ENCODE measurements around the gene KIR3DL3. TPM values are rescaled to one million over a fixed set of nuclear protein-coding genes. Genes with fewer than 3 reads are reported as not detected.
"Not testable (repeated sequence)": the region's sequence is repeated elsewhere in the genome, so short reads cannot be mapped to it uniquely, and the experiment has no call there.

The KIR3DL3 gene
- total and polyA plus RNA-seq, 2 donors = not detected

- no peaks in the 10 kb centered on the region for H3K4me1 ChIP-seq (ENCODE audit: insufficient read depth)
- H3K4me3 ChIP-seq (ENCODE audit: low read depth, low read length) = no peak overlapping the region
- H3K36me3 ChIP-seq (ENCODE audit: insufficient read depth) = no peaks in the 10 kb centered on the region
- 90% methylated on average over 7 of the region's 7 CpGs for WGBS
- H3K27ac ChIP-seq (ENCODE audit: low read depth) = no peak overlapping the region
- DNase-seq (ENCODE audit: extremely low spot score) = no peak
Measured at GRCh38 chr19:54708781-54709180, 15.5 kb upstream of the KIR3DL3 start.

DNA sequence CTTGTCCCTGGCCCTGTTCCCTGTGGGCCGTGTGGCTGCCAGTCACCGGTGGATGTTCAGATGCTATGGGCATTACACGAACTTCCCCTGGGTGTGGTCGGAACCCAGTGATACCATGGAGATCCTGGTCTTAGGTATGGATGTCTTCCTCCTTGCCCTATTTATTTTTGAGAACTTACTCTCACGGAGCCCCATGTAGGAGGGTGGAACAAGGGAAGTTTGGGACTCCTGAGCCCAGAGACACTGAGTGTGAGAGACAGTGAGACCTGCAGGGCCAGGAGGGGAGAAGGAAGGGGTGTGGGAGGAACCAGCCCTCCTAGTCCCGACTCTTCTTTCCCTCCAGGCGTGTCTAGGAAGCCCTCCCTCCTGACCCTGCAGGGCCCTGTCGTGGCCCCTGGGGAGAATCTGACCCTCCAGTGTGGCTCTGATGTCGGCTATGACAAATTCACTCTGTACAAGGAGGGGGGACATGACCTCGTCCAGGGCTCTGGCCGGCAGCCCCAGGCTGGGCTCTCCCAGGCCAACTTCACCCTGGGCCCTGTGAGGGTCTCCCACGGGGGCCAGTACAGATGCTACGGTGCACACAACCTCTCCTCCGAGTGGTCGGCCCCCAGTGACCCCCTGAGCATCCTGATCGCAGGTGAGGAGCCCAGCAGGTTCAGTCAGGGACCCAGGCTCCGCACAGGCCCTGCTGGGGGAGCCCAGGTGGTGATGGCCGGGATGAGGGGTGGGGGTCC, 14.9 kb upstream of the KIR3DL3 start:
- no peak for DNase-seq (ENCODE audit: extremely low spot score)
- 74% methylated on average over 18 of the region's 18 CpGs for WGBS
- Histone ChIP-seq H3K4me1 (ENCODE audit: insufficient read depth) (no peaks in the 10 kb centered on the region), H3K4me3 (ENCODE audit: low read depth, low read length) (no peak overlapping the region), H3K27ac (ENCODE audit: low read depth) (no peak overlapping the region), H3K36me3 (ENCODE audit: insufficient read depth) (no peaks in the 10 kb centered on the region)

DNA sequence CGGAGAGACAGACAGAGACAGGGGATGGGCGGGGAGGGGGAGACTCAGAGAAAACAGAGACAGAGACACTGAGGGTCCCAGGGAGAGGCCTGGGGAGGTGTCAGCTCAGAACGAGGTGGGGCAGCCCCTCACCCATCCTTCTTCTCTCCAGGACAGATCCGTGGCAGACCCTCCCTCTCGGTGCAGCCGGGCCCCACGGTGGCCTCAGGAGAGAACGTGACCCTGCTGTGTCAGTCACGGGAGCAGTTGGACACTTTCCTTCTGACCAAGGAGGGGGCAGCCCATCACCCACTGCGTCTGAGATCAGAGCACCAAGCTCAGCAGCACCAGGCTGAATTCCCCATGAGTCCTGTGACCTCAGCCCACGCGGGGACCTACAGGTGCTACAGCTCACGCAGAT, 14.3 kb upstream of the KIR3DL3 start:
- not testable (repeated sequence) for H3K27ac ChIP-seq (ENCODE audit: low read depth); H3K36me3 ChIP-seq (ENCODE audit: insufficient read depth); H3K4me1 ChIP-seq (ENCODE audit: insufficient read depth); H3K4me3 ChIP-seq (ENCODE audit: low read depth, low read length); DNase-seq (ENCODE audit: extremely low spot score)
- 66% methylated on average over 11 of the region's 13 CpGs for WGBS

DNA sequence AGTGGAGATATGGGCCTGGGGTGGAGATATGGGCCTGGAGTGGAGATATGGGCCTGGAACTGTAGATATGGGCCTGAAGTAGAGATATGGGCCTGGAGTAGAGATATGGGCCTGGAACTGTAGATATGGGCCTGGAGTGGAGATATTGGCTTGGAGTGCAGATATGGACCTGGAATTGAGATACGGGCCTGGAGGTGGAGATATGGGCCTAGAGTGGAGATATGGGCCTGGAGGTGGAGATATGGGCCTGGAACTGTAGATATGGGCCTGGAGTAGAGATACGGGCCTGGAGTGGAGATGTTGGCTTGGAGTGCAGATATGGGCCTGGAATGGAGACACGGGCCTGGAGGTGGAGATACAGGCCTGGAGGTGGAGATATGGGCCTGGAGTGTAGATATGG, 402 bp downstream of the KIR3DL3 start:
- DNase-seq (ENCODE audit: extremely low spot score) = no peak
- 64% methylated on average over 3 of the region's 3 CpGs for WGBS
- Histone ChIP-seq H3K4me3 (ENCODE audit: low read depth, low read length) (no peak overlapping the region), H3K4me1 (ENCODE audit: insufficient read depth) (no peaks in the 10 kb centered on the region), H3K27ac (ENCODE audit: low read depth) (no peak overlapping the region), H3K36me3 (ENCODE audit: insufficient read depth) (no peaks in the 10 kb centered on the region)

DNA sequence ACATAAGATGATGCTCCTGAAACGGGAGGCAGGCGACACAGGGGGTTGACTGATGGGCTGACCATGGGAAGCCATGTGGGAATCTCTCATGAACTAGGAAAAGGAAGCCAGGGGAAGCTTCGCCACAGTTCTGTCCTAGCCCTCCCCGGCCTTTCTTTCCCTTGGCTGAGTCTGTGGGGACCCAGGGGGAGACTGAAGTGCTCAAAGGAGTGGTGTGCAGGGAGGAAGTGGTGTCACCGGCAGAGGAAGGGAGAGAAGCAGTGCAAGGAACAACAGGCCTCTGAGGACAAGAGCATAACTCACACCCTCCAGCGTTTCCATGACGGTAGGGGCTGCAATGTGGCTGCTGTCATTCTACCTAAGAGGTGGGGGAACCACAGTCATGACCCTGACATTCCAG, 1.1 kb downstream of the KIR3DL3 start:
- H3K27ac ChIP-seq (ENCODE audit: low read depth) = no peak overlapping the region
- no peaks in the 10 kb centered on the region for H3K36me3 ChIP-seq (ENCODE audit: insufficient read depth)
- DNase-seq (ENCODE audit: extremely low spot score) = no peak
- H3K4me3 ChIP-seq (ENCODE audit: low read depth, low read length) = no peak overlapping the region
- H3K4me1 ChIP-seq (ENCODE audit: insufficient read depth) = no peaks in the 10 kb centered on the region
- 82% methylated on average over 7 of the region's 7 CpGs for WGBS

- H3K4me3 ChIP-seq (ENCODE audit: low read depth, low read length) = no peak overlapping the region
- H3K4me1 ChIP-seq (ENCODE audit: insufficient read depth) = no peaks in the 10 kb centered on the region
- H3K27ac ChIP-seq (ENCODE audit: low read depth) = no peak overlapping the region
- 79% methylated on average over 10 of the region's 10 CpGs for WGBS
- no peaks in the 10 kb centered on the region for H3K36me3 ChIP-seq (ENCODE audit: insufficient read depth)
- DNase-seq (ENCODE audit: extremely low spot score) = no peak
Measured at GRCh38 chr19:54727562-54727961, 3.3 kb downstream of the KIR3DL3 start.

DNA sequence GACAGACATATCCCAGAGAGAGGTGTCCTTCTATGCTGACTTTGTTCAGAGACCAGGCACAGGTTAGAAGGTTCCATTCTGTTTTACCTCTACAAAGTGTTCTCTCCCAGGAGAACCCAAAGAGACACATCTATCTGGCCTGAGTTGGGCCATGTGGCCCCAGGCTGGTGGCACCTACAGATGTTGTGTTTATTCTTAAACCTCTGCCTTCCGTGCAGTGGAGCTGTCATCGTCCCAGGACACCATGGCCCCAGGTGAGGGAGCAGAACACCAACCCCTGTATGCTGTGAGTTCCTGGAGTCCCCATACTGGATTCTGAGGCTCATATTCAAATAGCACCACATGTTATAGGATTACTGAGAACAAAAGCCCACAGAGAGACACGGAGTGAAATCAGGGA, 3.9 kb downstream of the KIR3DL3 start:
- H3K27ac ChIP-seq (ENCODE audit: low read depth) = no peak overlapping the region
- no peak overlapping the region for H3K4me3 ChIP-seq (ENCODE audit: low read depth, low read length)
- no peaks in the 10 kb centered on the region for H3K36me3 ChIP-seq (ENCODE audit: insufficient read depth)
- no peaks in the 10 kb centered on the region for H3K4me1 ChIP-seq (ENCODE audit: insufficient read depth)
- 52% methylated on average over 3 of the region's 3 CpGs for WGBS
- no peak for DNase-seq (ENCODE audit: extremely low spot score)

DNA sequence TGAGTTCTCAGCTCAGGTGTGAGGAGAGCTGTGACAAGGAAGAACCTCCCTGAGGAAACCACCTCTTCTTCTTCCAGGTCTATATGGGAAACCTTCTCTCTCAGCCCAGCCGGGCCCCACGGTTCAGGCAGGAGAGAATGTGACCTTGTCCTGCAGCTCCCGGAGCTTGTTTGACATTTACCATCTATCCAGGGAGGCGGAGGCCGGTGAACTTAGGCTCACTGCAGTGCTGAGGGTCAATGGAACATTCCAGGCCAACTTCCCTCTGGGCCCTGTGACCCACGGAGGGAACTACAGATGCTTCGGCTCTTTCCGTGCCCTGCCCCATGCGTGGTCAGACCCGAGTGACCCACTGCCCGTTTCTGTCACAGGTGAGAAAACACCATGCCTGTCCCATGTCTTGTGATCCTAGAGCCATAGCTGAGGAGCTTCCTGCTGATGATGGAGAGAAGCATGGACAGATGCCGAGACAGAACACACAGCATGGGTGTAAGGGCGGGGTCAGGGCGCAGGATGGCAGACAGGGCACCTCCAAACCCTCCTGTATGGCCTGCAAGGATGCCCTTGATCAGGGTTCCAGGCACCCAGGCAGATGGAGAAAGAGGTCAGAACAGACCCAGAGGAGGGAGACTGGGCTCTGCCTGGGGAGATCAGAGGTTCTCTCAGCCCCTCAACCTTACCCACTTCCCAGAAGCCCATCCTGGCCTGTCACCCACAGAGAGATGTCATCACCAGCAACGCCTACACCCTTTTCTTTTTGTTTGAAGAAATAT, 5.4 kb downstream of the KIR3DL3 start:
- no peak overlapping the region for H3K27ac ChIP-seq (ENCODE audit: low read depth)
- DNase-seq (ENCODE audit: extremely low spot score) = no peak
- WGBS = 65% methylated on average over 15 of the region's 15 CpGs
- H3K36me3 ChIP-seq (ENCODE audit: insufficient read depth) = no peaks in the 10 kb centered on the region
- H3K4me3 ChIP-seq (ENCODE audit: low read depth, low read length) = no peak overlapping the region
- H3K4me1 ChIP-seq (ENCODE audit: insufficient read depth) = no peaks in the 10 kb centered on the region

DNA sequence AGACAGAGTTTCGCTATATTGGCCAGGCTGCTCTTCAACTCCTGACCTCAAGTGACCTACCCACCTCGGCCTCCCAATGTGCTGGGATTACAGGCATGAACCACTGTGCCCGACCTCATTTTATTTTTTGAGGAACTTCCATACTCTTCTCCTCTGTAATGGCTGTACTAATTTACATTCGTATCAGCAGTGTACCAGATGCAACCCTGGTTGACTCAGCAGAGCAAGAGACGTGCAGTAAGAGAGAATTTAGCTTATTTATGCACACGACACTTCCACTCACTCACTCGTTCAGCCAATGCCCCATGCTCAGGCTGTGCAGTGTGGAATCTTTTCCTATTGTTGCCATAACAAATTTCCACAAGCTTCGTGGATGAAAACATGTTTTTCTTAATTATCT, 6.9 kb downstream of the KIR3DL3 start:
- no peak for DNase-seq (ENCODE audit: extremely low spot score)
- no peak overlapping the region for H3K27ac ChIP-seq (ENCODE audit: low read depth)
- H3K4me1 ChIP-seq (ENCODE audit: insufficient read depth) = no peaks in the 10 kb centered on the region
- 58% methylated on average over 8 of the region's 8 CpGs for WGBS
- H3K4me3 ChIP-seq (ENCODE audit: low read depth, low read length) = no peak overlapping the region
- H3K36me3 ChIP-seq (ENCODE audit: insufficient read depth) = no peaks in the 10 kb centered on the region

- not testable (repeated sequence) for H3K27ac ChIP-seq (ENCODE audit: low read depth); DNase-seq (ENCODE audit: extremely low spot score); H3K4me1 ChIP-seq (ENCODE audit: insufficient read depth); H3K36me3 ChIP-seq (ENCODE audit: insufficient read depth); H3K4me3 ChIP-seq (ENCODE audit: low read depth, low read length)
- 90% methylated on average over 16 of the region's 16 CpGs for WGBS
Measured at GRCh38 chr19:54738306-54738705, 14.1 kb downstream of the KIR3DL3 start, which contains the start of gene KIR2DL3. KIR2DL3 (plus strand) TSS chr19:54738513; CDS start chr19:54738546, 33 bp downstream.

- Histone ChIP-seq H3K4me3 (ENCODE audit: low read depth, low read length) (no peak overlapping the region), H3K27ac (ENCODE audit: low read depth) (no peak overlapping the region), H3K36me3 (ENCODE audit: insufficient read depth) (no peaks in the 10 kb centered on the region), H3K4me1 (ENCODE audit: insufficient read depth) (no peaks in the 10 kb centered on the region)
- DNase-seq (ENCODE audit: extremely low spot score) = no peak
- WGBS = 85% methylated on average over 1 of the region's 1 CpG
Measured at GRCh38 chr19:54738715-54739114, 14.5 kb downstream of the KIR3DL3 start.

GRCh38 chr19:54739587-54740497, 15.6 kb downstream of the KIR3DL3 start:
- 77% methylated on average over 13 of the region's 13 CpGs for WGBS
- no peak overlapping the region for H3K27ac ChIP-seq (ENCODE audit: low read depth)
- H3K36me3 ChIP-seq (ENCODE audit: insufficient read depth) = no peaks in the 10 kb centered on the region
- H3K4me1 ChIP-seq (ENCODE audit: insufficient read depth) = no peaks in the 10 kb centered on the region
- no peak for DNase-seq (ENCODE audit: extremely low spot score)
- H3K4me3 ChIP-seq (ENCODE audit: low read depth, low read length) = no peak overlapping the region

DNA sequence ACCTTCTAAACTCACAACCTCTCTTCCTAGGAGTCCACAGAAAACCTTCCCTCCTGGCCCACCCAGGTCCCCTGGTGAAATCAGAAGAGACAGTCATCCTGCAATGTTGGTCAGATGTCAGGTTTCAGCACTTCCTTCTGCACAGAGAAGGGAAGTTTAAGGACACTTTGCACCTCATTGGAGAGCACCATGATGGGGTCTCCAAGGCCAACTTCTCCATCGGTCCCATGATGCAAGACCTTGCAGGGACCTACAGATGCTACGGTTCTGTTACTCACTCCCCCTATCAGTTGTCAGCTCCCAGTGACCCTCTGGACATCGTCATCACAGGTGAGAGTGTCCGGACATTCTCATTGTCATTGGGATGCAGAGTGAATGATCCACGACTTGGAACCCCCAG, 17.7 kb downstream of the KIR3DL3 start:
- H3K4me3 ChIP-seq (ENCODE audit: low read depth, low read length); H3K27ac ChIP-seq (ENCODE audit: low read depth); H3K36me3 ChIP-seq (ENCODE audit: insufficient read depth); H3K4me1 ChIP-seq (ENCODE audit: insufficient read depth); DNase-seq (ENCODE audit: extremely low spot score): not testable (repeated sequence)
- 60% methylated on average over 5 of the region's 5 CpGs for WGBS
